Ovary (tissue), 9 donors: ENCODE measurements around the gene OR2T10. TPM values are rescaled to one million over a fixed set of nuclear protein-coding genes. Genes with fewer than 3 reads are reported as not detected.

Experiments used
- DNase-seq, 5 donors: peaks; one replicate each; pipeline ENCODE4 v3.0.0-alpha.2; 2019 to 2020
- H3K27ac ChIP-seq, 2 donors: fragments of 200-600 bp; one replicate each; pipeline versions ENCODE4 v1.5.1 to v1.8.0; 2019 to 2022
- H3K27me3 ChIP-seq: fragments of 200-600 bp; one replicate; pipeline ENCODE4 v1.8.0; 2022
- H3K36me3 ChIP-seq: fragments of 200-600 bp; sonication (generic); one replicate; pipeline ENCODE4 v1.5.1; 2019
- H3K4me1 ChIP-seq: one replicate; pipeline ENCODE4 v1.8.1; 2013; ENCODE audit warnings: mild to moderate bottlenecking, moderate library complexity; ENCODE audit not compliant: insufficient read depth
- H3K4me3 ChIP-seq: fragments of 200-600 bp; sonication (generic); one replicate; pipeline ENCODE4 v1.5.1; 2017
- H3K9me3 ChIP-seq, 2 donors: fragments of 200-600 bp in 1 of 2; sonication (generic) in 1 of 2; one replicate each; pipeline versions ENCODE4 v1.5.1 to v1.8.1; 2013 to 2019; ENCODE audit warnings: mild to moderate bottlenecking in 1 of 2, moderate library complexity in 1 of 2
- EP300 ChIP-seq: sonication (generic); formaldehyde crosslinking; IDR thresholded peaks from one replicate; pipeline ENCODE4 v1.6.1; 2017; ENCODE audit warnings: antibody characterized with exemption
- POLR2A ChIP-seq: fragments of 450-650 bp; IDR thresholded peaks from one replicate; pipeline ENCODE4 v1.6.1; 2017; ENCODE audit warnings: antibody characterized with exemption, mild to moderate bottlenecking, moderate library complexity
- WGBS, 3 donors: extraction: QIAGEN DNeasy Blood & Tissue Kit in 1 of 3; methylation state at CpG; one replicate each; pipeline versions ENCODE4 v1.1.5 to v1.1.7; 2013 to 2017; 5-methylcytosine and 5-hydroxymethylcytosine counted together
- intact Hi-C, 4 donors: fragments of 100-400 bp; cut with DNase I; formaldehyde crosslinking; loops; one replicate each; pipeline versions ENCODE4 v1.11.0 to v1.15.1; 2022 to 2023
- polyA plus RNA-seq, 2 donors: library from polyadenylated mRNA; stranded (reverse); fragments of 200-250 nt in 1 of 2; fragments of 350-450 nt in 1 of 2; fragmentation: Illumina TruSeq in 1 of 2; extraction: RNeasy Lipid Tissue Mini Kit (QIAGEN cat#74804) in 1 of 2; gene quantifications; one replicate each; pipeline ENCODE4 v1.2.3, GENCODE V29; 2013 to 2014
- total RNA-seq, 7 donors: library from RNA; depleted of rRNA in 2 of 7; stranded (reverse); fragments of >200 nt in 2 of 7; fragmentation: NEBNext Ultra II Directional in 3 of 7; extraction: Animal tissue kit (Norgen Biotek cat#: 25700) in 3 of 7; gene quantifications; one replicate each; pipeline versions ENCODE4 v1.1.0 to v1.2.4, GENCODE V29; 2016 to 2023
- TF ChIP-seq, protein P1 (sequence below), 3 donors: fragments of 450-650 bp in 2 of 3; fragments of 200-600 bp in 1 of 3; IDR thresholded peaks; one replicate each; pipeline versions ENCODE4 v1.5.1 to v1.8.0; 2016 to 2022; ENCODE audit warnings: antibody characterized with exemption in 3 of 3, mild to moderate bottlenecking in 1 of 3
- donor health status: DM: no; HTN: no; CAD: no; lungs with moderate emphysema.
- donor health status: DM: no; HTN: no; CAD: no.
- donor health status: Bipolar disorder and iron deficiency.
- donor health status: DM: yes; HTN: yes; CAD: no.
- donor health status: DM: no; HTN: no; CAD: no.
- donor health status: DM: yes; HTN: yes; CAD: no.

Gene OR2T10
- total and polyA plus RNA-seq, 9 donors = 2.1 TPM; not detected in 8

DNA sequence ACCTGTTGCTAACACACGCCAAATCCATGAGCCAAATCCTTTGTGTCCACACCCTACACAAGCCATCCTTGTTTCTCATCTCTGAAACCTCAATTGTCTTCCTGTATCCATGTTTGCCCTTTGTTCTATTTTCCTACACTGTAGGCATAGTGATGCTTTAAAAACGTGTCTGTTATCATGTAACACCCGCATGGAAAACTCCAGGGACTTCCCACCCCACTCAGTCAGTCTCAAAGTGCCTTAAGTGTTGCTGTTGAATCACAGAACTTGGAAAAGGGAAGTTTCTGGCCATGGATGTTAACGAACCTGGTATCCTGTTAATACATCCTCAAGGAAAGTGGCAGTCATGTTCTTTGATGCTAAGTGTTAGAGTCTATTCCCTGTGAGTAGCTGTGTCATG is 27.7 kb upstream of the OR2T10 start:
- Histone ChIP-seq H3K27ac (no peak overlapping the region), H3K4me1 (no peaks in the 10 kb centered on the region), H3K27me3 (no peaks in the 10 kb centered on the region), H3K9me3 (no peaks in the 10 kb centered on the region), H3K36me3 (no peaks in the 10 kb centered on the region), H3K4me3 (no peak overlapping the region)
- TF ChIP-seq POLR2A = no peak
- TF ChIP-seq EP300 = no peak
- no peak for DNase-seq
- WGBS, 3 donors = 53 to 59% (median 56%) methylated on average over 4 of the region's 4 CpGs
- intact Hi-C loops = no loop called here

DNA sequence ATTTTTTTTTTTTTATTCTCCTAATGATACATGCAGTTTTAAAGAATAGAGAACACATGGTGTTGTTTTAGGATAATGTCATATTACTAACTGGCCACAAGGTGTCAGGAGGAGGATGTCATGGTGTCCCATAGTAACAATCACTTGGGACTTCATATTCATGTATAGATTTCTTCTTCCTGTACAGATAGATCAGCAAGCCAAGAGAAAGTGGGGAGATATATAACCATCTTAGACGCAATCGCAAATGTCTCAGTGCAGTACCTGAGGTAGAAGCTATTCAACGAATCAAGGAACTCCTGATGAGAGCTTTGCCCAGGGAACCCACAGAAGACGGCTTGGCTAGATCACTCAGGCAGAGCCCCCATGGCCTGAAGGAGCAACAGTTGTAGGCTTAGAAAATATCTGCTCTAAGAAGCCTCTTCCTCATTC is 25.1 kb upstream of the OR2T10 start:
- WGBS, 3 donors = 58 to 68% (median 66%) methylated on average over 4 of the region's 4 CpGs

DNA sequence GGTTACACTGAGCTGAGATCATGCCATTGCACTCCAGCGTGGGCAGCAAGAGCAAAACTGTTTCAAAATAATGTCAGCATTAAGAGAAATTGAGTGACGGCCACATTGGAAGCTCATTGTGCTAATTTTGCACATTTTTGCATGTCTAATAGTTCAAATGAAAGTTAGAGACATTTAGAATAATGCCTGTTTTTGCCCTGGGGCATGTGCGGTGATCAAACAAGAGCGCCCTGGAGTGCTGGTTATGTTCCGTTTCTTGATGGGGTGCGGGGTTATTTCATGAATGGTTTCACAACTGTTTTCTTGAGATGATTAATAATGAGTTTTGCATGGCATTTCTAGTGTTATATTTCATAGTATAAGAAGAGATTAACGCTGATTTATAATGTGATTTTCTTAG is 24.3 kb upstream of the OR2T10 start:
- no peak for DNase-seq
- no peaks in the 10 kb centered on the region for H3K27me3 ChIP-seq
- no peaks in the 10 kb centered on the region for H3K4me1 ChIP-seq
- H3K9me3 ChIP-seq = no peaks in the 10 kb centered on the region
- TF ChIP-seq POLR2A (no peak), EP300 (no peak)
- TF ChIP-seq, protein P1, sequence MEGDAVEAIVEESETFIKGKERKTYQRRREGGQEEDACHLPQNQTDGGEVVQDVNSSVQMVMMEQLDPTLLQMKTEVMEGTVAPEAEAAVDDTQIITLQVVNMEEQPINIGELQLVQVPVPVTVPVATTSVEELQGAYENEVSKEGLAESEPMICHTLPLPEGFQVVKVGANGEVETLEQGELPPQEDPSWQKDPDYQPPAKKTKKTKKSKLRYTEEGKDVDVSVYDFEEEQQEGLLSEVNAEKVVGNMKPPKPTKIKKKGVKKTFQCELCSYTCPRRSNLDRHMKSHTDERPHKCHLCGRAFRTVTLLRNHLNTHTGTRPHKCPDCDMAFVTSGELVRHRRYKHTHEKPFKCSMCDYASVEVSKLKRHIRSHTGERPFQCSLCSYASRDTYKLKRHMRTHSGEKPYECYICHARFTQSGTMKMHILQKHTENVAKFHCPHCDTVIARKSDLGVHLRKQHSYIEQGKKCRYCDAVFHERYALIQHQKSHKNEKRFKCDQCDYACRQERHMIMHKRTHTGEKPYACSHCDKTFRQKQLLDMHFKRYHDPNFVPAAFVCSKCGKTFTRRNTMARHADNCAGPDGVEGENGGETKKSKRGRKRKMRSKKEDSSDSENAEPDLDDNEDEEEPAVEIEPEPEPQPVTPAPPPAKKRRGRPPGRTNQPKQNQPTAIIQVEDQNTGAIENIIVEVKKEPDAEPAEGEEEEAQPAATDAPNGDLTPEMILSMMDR (IDR thresholded peaks at IDR 0.05) = no peak
- WGBS, 3 donors = 65 to 69% (median 65%) methylated on average over 7 of the region's 7 CpGs
- H3K4me3 ChIP-seq = no peak overlapping the region
- no peak overlapping the region for H3K27ac ChIP-seq
- intact Hi-C loops = no loop called here
- no peaks in the 10 kb centered on the region for H3K36me3 ChIP-seq

More for the DNA sequence above, 25.1 kb upstream of the OR2T10 start:
- no peak for TF ChIP-seq EP300
- TF ChIP-seq, protein P1 (IDR thresholded peaks at IDR 0.05) = no peak
- no peak for TF ChIP-seq POLR2A
- Histone ChIP-seq H3K9me3 (no peaks in the 10 kb centered on the region), H3K4me3 (no peak overlapping the region), H3K27me3 (no peaks in the 10 kb centered on the region), H3K36me3 (no peaks in the 10 kb centered on the region), H3K27ac (no peak overlapping the region), H3K4me1 (no peaks in the 10 kb centered on the region)
- no peak for DNase-seq
- intact Hi-C loops = no loop called here

DNA sequence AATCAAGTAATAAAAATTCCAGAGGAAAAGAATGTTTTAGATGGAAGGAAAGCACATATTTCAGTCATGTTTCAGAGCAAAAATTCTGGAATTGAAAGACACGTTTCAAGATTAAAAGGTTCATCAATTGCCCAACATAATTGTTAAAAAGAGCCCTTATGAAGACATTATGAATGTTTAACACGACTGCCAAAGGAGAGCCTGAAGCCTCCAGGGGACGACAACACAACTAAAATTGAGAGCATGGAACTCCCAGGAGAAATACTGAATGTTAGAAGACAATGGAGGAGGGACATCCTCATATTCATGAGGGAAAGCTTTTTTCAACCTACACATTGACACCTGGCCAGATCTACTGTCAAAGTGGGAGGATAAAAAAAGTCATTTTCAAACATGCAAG is 21.4 kb upstream of the OR2T10 start:
- DNase-seq = peak in 3 of 5 donors; percentile 20 to 48 (median 32)
- H3K36me3 ChIP-seq = no peaks in the 10 kb centered on the region
- H3K4me3 ChIP-seq = no peak overlapping the region
- no peaks in the 10 kb centered on the region for H3K9me3 ChIP-seq
- intact Hi-C loops = no loop called here
- TF ChIP-seq, protein P1 (IDR thresholded peaks at IDR 0.05) = no peak
- TF ChIP-seq POLR2A (no peak), EP300 (no peak)
- 7 to 9% (median 8%) methylated on average over 3 of the region's 3 CpGs for WGBS, 3 donors
- H3K27ac ChIP-seq = no peak overlapping the region
- H3K27me3 ChIP-seq = no peaks in the 10 kb centered on the region
- H3K4me1 ChIP-seq = no peaks in the 10 kb centered on the region

DNA sequence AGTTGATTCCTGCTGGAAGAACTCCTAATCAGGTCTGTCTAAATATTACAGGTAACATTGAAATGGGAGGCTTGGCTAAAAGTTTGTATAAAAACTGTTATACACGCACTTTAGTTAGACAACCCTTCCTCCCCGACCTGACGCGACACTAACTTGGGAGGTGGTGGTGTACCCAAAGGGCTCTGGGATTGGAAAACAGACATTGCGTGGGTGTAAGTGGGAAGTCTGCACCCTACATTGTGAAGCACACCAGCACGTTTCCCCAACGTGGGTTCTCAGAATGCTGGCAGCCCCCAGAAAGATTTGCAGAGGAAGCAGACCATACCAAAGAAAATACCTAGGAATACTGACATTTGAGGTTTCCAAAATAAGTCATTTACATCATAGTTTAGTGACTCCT is 20.6 kb upstream of the OR2T10 start:
- TF ChIP-seq EP300 (no peak), POLR2A (no peak)
- TF ChIP-seq, protein P1 (IDR thresholded peaks at IDR 0.05) = no peak
- DNase-seq = no peak
- H3K27ac ChIP-seq = no peak overlapping the region
- H3K36me3 ChIP-seq = no peaks in the 10 kb centered on the region
- no peaks in the 10 kb centered on the region for H3K4me1 ChIP-seq
- WGBS, 3 donors = 62 to 70% (median 62%) methylated on average over 7 of the region's 7 CpGs
- no peaks in the 10 kb centered on the region for H3K9me3 ChIP-seq
- H3K27me3 ChIP-seq = no peaks in the 10 kb centered on the region
- intact Hi-C loops = no loop called here
- no peak overlapping the region for H3K4me3 ChIP-seq
